Esophagus squamous epithelium (tissue), 4 donors: Measurements from ENCODE around the gene HPSE2.

Source experiments
- POLR2A ChIP-seq, 4 donors: fragments of 450-650 bp; IDR thresholded peaks; one replicate each; pipeline ENCODE4 v1.6.1; 2017; ENCODE audit warnings: antibody characterized with exemption in 4 of 4, mild to moderate bottlenecking in 4 of 4, moderate library complexity in 3 of 4
- TF ChIP-seq, protein P1 (sequence below), 6 experiments: fragments of 450-650 bp in 4 of 6; fragments of 200-600 bp in 2 of 6; sonication (generic) in 2 of 6; IDR thresholded peaks; one replicate each; pipeline ENCODE4 v1.5.1; 2016 to 2019; ENCODE audit warnings: antibody characterized with exemption in 6 of 6, mild to moderate bottlenecking in 4 of 6, moderate library complexity in 4 of 6

GRCh38 chr10:98684019-98684899, 551.4 kb downstream of the HPSE2 start:
- TF ChIP-seq, protein P1, sequence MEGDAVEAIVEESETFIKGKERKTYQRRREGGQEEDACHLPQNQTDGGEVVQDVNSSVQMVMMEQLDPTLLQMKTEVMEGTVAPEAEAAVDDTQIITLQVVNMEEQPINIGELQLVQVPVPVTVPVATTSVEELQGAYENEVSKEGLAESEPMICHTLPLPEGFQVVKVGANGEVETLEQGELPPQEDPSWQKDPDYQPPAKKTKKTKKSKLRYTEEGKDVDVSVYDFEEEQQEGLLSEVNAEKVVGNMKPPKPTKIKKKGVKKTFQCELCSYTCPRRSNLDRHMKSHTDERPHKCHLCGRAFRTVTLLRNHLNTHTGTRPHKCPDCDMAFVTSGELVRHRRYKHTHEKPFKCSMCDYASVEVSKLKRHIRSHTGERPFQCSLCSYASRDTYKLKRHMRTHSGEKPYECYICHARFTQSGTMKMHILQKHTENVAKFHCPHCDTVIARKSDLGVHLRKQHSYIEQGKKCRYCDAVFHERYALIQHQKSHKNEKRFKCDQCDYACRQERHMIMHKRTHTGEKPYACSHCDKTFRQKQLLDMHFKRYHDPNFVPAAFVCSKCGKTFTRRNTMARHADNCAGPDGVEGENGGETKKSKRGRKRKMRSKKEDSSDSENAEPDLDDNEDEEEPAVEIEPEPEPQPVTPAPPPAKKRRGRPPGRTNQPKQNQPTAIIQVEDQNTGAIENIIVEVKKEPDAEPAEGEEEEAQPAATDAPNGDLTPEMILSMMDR (IDR thresholded peaks at IDR 0.05): no peak
- TF ChIP-seq POLR2A (IDR thresholded peaks at IDR 0.05): no peak
